Ecto neural progenitor cell (in vitro differentiated cells): ENCODE results near the gene PCLO.

Source experiments
- DNase-seq: peaks from one replicate; pipeline ENCODE4 v3.0.0-alpha.2; 2018; ENCODE audit warnings: low spot score

PCLO gene

GRCh38 chr7:83162402-83163256 is at the start of gene PCLO:
TSS of gene PCLO (minus strand) at chr7:83162884. CDS start at chr7:83162592, 292 bp downstream.
- peak; percentile 94 for DNase-seq

GRCh38 chr7:83211685-83212084 is 49.0 kb upstream of the PCLO start:
- no peak for DNase-seq

GRCh38 chr7:83210479-83210878 is 47.8 kb upstream of the PCLO start:
- DNase-seq = no peak

GRCh38 chr7:83204715-83205114 is 42.0 kb upstream of the PCLO start:
- no peak for DNase-seq

GRCh38 chr7:83201355-83201754 is 38.7 kb upstream of the PCLO start:
- DNase-seq = no peak

- no peak for DNase-seq
Measured at GRCh38 chr7:83190659-83191389, 28.1 kb upstream of the PCLO start.

GRCh38 chr7:83178796-83179195 is 16.1 kb upstream of the PCLO start:
- no peak for DNase-seq

- no peak for DNase-seq
Measured at GRCh38 chr7:83178066-83178465, 15.4 kb upstream of the PCLO start.

GRCh38 chr7:83173664-83174063 is 11.0 kb upstream of the PCLO start:
- no peak for DNase-seq

- DNase-seq = no peak
Measured at GRCh38 chr7:83166781-83167180, 4.1 kb upstream of the PCLO start.

- DNase-seq = no peak
Measured at GRCh38 chr7:83161899-83162401, 734 bp downstream of the PCLO start.

- no peak for DNase-seq
Measured at GRCh38 chr7:83161186-83161585, 1.5 kb downstream of the PCLO start.

GRCh38 chr7:83159731-83160130 is 3.0 kb downstream of the PCLO start:
- no peak for DNase-seq

- DNase-seq = no peak
Measured at GRCh38 chr7:83156006-83156405, 6.7 kb downstream of the PCLO start.

- DNase-seq = no peak
Measured at GRCh38 chr7:83155407-83155806, 7.3 kb downstream of the PCLO start.

GRCh38 chr7:83153419-83153818 is 9.3 kb downstream of the PCLO start:
- no peak for DNase-seq

- DNase-seq = no peak
Measured at GRCh38 chr7:83150310-83150709, 12.4 kb downstream of the PCLO start.

- no peak for DNase-seq
Measured at GRCh38 chr7:83149466-83149865, 13.2 kb downstream of the PCLO start.

GRCh38 chr7:83148776-83149175 is 13.9 kb downstream of the PCLO start:
- DNase-seq = no peak

GRCh38 chr7:83143107-83143506 is 19.6 kb downstream of the PCLO start:
- no peak for DNase-seq

- DNase-seq = no peak
Measured at GRCh38 chr7:83142365-83142764, 20.3 kb downstream of the PCLO start.

GRCh38 chr7:83141927-83142326 is 20.8 kb downstream of the PCLO start:
- DNase-seq = no peak
